SU-DHL-6 (cell line): Measurements from ENCODE around the gene HORMAD2.

Source experiments
- EZH2phosphoT487 ChIP-seq: fragments of 200-600 bp; sonication (generic), shearing (Covaris generic); conservative IDR thresholded peaks from 2 replicates; pipeline ENCODE4 v1.6.1; 2018; ENCODE audit warnings: mild to moderate bottlenecking, antibody characterized with exemption, low read length, moderate library complexity, mixed read lengths
- TF ChIP-seq, protein P1 (sequence below): fragments of 200-600 bp; sonication (generic); IDR thresholded peaks from one replicate; pipeline ENCODE4 v1.5.1; 2017; ENCODE audit warnings: antibody characterized with exemption, mild to moderate bottlenecking, low read length, moderate library complexity; ENCODE audit not compliant: insufficient read depth, poor library complexity, severe bottlenecking

DNA sequence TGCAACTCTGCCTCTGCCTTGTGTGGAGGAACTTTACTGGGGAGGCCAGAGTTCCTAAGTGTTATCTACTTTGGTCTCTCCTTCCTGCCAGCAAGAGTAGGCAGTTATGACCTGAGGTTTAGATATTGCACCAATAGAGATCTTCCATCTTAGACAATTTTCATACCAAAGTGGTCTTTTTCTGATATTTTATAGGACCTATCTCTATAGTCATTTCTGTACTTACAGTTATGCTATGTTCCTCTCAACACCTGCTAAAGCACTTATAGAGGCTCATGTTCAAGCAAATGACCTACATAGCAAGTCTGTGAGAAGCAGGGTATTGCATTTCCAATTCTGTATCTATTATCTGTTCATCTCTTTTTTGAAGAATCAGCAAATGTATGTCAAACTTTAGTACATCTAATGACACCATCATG lies 80.8 kb downstream of the HORMAD2 start:
- TF ChIP-seq, protein P1, sequence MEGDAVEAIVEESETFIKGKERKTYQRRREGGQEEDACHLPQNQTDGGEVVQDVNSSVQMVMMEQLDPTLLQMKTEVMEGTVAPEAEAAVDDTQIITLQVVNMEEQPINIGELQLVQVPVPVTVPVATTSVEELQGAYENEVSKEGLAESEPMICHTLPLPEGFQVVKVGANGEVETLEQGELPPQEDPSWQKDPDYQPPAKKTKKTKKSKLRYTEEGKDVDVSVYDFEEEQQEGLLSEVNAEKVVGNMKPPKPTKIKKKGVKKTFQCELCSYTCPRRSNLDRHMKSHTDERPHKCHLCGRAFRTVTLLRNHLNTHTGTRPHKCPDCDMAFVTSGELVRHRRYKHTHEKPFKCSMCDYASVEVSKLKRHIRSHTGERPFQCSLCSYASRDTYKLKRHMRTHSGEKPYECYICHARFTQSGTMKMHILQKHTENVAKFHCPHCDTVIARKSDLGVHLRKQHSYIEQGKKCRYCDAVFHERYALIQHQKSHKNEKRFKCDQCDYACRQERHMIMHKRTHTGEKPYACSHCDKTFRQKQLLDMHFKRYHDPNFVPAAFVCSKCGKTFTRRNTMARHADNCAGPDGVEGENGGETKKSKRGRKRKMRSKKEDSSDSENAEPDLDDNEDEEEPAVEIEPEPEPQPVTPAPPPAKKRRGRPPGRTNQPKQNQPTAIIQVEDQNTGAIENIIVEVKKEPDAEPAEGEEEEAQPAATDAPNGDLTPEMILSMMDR: no peak
- no peak for TF ChIP-seq EZH2phosphoT487
